ENCODE data around the gene TNIK. TPM values are rescaled to one million over a fixed set of nuclear protein-coding genes. Genes with fewer than 3 reads are reported as not detected.

Gene TNIK
- polyA plus RNA-seq, 1 donor: 40.3 TPM

DNA sequence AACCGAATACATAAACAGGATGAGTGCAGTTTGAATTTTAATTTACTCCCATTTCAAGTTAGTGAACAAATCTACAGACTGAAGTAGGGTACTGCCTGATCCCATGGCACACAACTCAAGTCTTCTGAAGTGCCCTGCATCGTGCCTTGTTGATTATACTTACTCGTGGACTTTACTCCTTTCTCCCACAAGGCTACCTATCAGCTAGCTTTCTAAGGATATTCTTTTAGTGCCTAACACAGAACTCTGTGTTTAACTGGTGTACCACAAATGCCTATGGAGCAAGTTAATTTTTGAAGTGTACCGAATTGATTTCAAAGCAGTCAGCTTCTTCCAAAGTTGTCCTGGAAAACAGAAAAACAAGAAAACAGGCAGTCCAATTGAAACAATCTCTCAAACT, 119.8 kb downstream of the TNIK start:
- no peak for DNase-seq (ENCODE audit: low read depth)

DNA sequence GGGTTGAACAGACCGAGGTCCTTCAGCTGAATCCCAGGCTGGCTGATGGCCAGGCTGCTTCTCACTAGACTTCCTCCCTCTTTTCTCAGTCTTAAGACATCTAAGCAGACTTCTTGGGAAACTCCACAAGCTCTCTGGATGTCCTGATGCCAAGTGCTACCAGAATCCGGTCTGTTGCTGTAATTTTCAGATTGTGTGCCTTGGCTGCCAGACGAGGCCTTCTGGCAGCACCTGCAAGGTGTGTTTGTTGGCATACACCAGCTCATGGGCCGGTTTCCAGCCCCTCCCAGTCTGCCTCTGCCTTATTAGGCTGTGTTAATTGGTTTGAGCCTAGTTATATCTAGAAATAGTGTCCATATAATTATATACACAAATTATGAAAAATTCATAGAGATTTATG, 120.6 kb downstream of the TNIK start:
- DNase-seq (ENCODE audit: low read depth): no peak

DNA sequence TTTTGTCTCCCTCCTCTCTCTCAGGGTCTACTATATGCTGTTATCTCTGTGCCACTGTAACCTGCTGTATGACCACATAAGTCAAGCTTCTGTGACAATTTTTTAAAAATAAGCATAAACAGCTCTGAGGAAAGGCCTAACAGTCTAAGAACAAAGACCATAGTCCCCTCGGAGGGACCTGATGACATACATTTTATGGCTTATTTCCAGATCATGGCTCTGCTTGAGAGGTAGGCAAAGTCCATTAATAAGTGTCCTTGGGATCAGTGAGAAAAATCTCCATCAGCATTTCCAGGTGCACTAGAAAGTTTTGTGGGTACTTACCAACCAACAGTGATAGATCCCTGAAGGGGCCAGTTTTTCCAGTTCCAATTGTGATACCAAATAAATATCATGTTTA, 123.8 kb downstream of the TNIK start:
- no peak for DNase-seq (ENCODE audit: low read depth)

DNA sequence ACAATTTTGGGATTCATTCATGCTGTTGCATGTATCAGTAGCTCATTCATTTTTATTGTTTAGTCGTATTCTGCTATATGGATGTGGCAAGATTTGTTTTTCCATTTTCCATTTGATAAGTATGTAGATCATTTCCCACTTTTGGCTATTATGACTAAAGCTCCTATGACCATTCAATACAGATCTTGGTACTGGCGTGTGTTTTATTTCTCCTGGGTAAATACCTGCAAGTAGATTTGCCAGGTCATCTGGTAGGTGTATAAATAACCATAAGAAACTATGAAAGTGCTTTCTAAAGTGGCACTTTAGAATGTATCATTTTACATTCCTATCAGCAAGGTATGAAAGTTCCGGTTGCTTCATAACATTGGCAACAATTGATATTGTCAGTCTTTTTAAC, 124.6 kb downstream of the TNIK start:
- DNase-seq (ENCODE audit: low read depth): no peak

DNA sequence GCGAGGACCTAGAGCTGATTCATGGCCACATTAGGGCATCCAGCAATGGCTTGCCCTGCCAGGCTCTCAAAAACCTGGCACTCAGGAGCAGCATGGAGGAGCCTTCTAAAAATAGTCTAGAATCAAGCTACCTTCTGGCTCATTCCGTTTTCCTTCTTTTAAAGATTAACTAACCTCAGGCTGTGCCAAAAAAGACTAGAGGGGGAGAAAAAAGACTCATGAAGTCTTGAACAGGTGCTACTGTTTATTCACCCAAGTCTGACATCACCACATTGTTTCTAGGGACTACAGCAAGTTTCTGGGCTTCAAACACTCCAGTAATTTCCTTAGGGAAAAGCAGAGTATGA, 125.8 kb downstream of the TNIK start:
- no peak for DNase-seq (ENCODE audit: low read depth)

DNA sequence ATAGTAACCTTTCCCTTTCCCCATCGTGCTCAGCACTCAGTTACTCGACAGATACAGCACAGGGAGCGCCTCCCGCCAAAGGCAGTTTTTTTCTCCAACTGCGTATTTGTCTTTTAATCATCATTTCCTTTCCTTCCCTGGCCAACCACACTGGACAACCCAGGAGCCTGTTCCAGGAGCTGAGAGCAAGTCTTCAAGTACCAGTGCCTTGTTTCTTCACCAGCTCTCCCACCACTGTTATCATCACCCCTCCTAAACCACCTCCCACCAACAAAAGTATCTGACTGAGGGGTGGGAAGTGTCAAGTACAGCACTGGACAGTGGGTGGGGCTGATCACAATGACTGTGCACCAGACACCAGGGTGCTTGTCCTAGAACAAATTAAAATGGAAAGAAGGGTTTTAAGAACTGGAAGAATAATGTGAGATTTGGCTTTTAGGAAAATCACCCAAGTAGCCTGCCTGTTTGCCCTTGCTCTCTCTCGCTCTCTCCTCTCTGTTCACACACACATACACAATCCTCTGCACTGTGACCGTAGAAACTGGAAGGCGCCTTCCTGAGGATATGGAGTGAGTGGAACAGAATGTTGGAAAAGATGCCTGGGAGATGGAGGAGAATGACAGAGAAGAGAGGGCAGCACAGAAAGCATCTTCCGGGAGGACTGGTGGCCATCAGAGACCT, 126.3 kb downstream of the TNIK start:
- no peak for DNase-seq (ENCODE audit: low read depth)

DNA sequence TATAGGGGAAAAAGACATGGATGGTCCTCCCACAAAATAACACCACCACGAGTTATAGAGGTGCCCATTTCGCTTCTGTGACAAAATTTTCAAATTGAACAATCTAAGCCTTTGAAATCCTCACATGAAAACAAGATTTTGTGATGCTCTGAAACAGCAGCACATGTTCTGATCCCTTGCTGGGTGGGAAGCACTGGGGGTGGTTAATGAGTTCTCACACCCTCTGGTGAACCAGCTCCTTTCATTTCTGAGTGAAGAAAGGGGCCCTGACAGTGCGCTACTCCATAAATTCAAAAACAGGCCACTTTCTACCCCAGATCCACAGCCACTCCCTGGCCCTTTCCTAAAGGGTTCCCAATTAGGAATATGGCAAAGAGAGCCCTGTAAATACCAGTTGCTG, 129.3 kb downstream of the TNIK start:
- DNase-seq (ENCODE audit: low read depth): no peak

DNA sequence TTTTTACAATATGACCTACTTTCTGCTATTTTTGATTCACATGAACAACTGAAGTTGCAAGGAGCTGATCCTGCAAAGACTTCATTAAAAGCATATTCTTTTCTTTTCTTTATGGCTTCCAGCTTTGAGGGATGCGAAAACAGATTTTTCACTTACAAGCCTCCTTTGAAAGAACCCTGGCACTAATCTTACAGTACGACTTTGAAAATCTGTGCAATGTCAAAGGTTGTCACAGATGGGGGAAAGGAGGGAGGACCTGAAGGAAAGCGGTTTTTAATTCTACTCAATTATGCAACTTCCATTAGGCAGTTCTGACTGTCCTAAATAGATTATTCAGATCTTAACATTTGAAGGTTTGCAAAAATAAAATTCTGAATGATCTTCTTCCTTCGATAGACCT, 130.5 kb downstream of the TNIK start:
- no peak for DNase-seq (ENCODE audit: low read depth)

DNA sequence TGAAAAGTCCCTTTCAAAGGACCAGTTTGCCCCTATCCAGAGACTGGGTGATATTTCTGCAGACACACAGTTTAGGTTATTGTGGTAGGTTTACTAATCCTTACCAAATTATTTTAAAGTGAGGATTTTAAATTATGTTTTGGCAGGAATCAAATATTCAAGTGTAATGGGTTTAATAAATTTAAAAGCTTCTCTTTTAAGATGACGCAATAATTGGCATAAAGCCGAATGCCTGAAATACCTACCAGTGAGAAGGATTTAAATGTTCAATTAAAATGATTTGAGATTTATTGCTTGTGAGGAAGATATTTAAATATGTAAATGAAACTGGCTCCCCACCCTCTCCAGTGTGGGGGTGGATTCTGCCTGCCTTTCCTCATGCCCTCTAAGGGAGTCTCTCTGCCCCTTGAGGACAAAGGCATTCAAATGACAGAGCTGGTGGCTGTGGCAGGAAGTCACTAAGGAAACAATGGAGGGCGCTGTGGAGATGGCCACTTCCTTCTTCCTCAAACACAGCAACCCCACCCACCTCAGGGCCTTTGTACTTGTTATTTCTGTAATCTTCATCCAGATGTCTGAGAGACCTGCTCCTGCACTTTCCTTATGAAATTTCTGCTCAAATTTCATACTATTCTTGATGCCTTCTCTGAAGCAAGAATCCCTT, 131.7 kb downstream of the TNIK start:
- DNase-seq (ENCODE audit: low read depth): no peak

DNA sequence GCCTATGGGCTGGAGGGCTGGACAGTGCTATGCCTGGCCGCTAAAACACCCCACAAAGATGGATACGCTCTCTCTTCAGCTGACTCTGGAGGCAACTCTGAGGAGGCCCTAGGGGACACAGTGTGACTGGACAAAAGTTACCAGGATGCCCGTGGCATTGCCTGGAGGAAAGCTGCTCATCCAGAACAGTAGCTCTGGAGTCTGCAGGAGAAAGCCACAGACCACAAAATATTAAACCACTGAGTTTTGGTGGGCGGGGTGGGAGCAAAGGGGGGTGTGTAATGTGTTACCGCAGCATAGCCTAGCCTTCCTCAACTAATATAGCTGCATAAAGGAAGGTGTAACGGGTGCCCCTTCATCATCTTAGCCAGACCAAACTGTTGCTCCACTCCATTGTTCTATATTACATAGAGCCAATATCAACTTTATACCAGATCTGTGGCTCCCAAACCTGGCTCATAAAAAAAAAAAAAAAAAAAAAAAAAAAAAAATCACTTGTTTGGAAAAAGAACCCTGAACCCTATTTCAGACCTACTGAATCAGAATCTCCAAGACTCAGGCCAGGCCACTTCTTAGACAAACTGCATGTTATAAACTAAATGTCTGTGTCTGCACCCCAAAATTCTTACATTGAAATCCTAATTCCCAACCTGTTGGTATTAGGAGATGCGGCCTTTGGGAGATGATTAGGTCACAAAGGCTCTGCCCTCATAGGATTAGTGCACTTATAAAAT, 132.6 kb downstream of the TNIK start:
- no peak for DNase-seq (ENCODE audit: low read depth)

DNA sequence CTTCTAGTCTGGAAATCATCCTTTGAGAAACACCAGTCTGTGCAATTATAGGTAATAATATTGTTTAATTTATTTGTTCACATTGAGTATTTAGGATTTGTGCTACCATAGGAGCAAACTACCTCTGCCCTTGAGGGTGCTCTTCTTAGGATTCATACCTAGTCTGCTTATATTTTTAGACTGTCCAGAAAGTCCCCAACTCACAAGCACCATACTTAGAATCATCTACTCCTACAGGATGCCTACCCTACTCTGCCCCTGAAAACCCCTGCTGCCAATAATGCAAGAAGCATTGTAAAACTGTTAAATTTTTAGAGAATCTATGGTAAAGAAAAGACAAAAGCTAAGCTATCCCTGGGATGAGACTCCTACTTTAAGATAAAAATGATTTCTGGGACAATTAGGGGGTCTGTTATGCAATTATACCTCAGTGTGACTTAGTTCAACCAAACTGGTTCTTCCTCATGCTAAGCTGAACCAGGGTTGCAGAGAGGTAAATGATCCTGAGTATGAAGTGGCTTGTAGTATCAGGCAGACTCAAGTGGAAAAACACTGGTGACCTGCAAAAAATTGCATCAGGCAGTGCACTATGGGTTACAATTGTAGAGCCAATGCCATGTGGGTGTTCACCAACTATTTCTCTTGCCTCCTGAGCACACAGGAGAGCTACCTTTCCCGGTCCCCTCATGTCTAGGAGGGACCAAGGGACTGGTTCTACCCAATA, 133.3 kb downstream of the TNIK start:
- no peak for DNase-seq (ENCODE audit: low read depth)

DNA sequence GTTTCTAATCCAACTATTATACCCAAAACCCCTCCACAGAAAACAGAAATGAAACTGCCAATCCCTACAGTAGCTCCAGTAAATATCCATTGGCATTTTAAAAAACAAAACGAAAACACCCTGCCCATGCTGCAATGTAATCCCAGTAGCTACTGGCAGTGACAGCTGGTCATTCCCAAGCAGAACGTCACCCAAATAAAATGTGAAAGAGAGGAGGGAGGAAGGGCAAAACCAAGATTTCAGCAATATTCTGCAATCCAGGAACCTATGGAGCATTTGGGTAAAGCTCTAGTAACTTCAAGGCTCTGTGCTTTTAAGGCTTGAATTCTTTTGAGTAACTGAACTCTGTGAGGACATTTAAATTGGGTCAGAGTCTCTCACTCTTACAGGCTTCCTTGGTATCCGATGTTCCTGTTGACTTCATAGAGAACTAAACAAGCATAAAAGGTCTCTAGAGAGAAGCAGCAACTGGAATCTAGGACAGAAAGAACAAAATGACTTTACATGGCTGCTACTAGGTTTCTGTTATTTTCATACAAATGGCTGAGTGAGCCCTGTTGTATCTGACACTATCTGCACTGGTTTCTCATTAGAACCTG, 136.2 kb downstream of the TNIK start:
- no peak for DNase-seq (ENCODE audit: low read depth)

DNA sequence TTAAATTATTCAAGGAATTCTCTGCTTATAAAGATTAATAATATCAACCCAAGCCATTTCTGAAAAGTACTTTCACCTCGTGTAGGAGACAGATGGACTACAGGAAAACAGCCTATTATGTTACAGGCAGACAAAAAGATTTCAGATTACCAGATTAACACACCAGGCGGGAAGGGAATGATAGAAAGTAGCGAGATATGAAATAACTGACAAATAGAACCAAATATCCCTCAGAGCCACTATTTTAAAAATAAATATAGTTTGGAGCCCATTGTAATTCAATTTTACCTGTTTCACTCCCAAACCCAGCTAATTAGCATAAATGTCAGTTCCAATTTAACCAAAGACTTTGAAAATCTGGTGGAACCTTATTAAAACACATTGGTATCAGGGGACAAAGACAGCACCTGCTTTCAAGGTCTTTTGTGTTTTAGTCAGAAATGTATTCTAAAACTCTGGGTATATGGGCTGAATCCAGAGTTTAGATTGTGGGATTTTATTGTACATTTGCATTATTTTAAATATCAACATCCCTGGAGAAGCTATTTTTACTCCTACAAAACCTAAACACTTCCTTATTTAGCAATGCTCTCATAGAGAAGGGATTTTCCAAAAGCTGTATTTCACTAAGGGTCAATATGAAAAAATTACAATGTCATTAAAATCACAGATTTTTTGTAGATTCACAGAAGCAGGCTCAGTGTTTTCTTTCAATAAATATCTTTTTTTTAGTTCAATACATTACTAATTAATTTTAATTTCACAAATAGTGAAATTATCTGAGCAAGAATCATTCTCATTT, 138.4 kb downstream of the TNIK start:
- DNase-seq (ENCODE audit: low read depth): no peak

DNA sequence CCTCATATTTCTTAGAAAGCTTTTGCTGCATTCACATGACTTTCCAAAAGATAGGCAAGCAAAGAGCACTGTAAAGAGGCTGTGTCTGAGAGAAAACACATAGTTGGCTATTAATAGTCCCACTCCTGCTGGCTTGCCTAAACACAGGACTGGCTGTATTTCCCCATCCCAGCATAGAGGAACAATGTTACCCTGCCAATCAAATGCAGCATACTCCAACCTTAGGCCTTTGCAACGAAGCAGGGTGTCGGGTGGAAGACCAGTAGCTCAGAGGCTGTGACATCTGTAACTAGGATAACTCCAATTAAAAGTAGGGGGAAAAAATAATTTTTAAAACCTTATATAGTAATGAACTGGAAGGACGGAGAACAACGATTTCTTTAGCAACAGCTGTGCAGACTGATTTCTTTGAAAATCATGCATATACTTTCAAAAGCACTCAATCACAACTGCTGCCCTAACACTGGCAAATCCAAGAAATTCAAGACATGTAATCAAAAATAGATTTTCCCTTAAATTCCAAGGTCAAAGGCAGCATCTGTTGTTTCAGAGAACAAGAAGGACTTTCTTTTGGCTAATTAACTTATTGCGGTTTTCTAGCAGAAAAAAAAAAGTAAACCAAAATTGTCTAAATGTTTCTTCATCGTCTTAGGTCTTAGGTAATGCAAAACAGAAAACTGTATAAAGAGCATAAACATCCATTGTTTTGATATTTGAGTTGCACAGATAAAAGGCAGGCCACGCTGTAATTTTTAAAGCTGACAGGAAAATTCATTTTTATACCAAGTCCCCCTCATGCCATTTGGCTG, 139.3 kb downstream of the TNIK start:
- DNase-seq (ENCODE audit: low read depth): no peak

DNA sequence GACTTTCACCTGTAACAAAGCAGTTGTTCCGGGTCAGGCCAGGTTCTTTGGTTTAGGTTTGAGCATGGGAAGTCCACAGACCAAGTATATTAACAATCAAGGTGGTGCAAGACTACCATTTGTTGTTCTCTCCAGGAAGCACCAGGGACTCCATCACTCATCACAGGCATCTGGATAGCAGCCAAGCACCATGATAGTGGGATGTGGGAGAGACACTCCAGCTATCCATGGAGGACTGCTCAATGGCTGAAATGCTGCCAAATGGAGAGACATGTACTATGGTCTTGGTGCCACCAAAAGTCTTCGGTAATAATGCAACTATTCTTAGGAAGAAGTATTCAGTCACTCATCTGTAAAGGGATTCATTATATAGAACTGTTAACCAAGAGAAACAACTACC, 143.0 kb downstream of the TNIK start:
- DNase-seq (ENCODE audit: low read depth): no peak

DNA sequence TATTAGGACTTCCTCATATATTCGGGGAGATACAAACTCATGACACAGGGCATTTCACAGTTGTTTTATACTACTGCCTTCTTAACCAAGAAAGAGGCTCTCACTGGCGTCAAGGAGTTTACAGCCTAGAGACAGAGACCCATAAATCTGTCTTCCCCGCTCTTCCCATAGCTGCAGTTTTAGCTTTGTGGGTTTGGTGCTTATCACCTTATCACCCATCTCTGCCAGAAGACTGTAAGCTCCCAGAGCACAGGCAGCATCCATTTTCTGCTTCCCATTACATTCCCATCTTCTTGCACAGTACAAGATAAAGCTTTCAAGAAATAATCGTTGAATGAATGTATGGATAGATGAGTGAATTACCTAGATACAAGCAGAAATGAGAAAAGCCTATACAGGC, 144.3 kb downstream of the TNIK start:
- no peak for DNase-seq (ENCODE audit: low read depth)

DNA sequence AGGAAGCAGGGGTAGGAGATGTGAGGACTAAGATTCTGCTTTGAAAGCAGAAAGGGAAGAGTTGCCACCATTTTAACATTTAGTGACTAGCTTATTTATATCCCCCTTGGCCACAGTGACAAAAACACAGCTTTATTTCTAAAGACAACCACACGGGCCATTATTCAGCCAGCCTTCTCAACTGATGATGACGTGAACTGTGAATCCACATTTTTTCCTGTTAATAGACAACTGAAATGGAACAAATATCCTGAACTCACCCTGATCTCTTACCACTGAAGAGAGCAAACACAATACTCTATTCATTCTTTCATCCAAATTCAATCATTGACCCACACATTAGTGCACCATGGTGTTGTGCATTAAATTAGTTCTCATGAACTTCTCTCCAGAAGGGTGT, 145.1 kb downstream of the TNIK start:
- no peak for DNase-seq (ENCODE audit: low read depth)

DNA sequence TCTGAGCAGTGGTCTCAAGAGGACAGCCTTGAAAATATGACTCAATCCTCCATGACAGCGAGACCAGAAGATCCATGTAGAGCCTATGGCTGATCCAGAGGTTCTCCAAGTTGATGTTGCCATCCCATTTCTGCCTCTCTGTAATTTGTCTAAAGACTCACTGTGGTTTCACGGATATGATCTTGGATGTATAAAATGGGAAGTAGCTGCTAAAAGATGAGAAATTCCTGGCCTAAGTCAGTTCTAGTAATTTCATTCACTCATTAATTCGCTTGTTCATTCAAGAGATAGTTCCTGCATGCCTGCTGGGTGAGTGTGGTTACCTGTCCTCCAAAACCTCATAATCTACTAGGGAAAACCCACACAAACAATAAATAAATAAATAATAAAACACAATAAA, 145.9 kb downstream of the TNIK start:
- DNase-seq (ENCODE audit: low read depth): no peak

DNA sequence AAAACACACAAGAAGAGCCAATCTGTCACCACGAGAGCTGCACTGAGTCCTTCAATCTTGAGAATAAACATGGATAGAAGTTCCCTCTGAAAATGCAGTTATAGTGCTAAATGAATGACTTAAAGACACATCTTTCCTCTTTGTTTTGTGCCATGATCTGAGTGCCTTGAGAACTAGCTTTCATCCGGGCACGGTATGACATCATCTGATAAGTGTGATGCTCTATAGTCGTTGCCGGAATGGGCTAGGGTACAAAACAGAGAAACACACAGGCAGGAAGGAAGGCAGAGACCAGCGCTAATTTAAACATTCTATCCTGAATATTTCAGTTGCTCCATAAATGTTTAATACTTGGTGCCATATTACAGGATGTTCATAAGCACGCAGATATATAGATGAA, 146.5 kb downstream of the TNIK start:
- no peak for DNase-seq (ENCODE audit: low read depth)

DNA sequence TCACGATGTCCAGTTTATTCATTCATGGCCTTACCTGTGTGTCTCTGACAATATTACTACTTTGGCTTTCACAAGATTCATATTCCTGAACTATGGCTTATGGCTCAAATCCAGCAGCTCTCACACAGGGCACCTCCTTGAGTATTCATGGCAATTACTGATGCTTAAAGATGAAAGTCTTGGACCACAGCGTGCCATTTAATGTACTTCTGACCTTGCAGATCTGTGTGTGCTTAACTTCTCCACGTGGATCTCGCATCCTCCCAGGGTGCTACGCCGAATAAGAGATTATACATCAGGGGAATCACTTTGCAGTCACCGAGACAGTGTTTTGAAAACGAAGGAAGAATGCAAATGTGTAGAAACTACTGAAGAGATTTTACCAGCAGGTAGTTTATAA, 147.5 kb downstream of the TNIK start:
- no peak for DNase-seq (ENCODE audit: low read depth)

DNA sequence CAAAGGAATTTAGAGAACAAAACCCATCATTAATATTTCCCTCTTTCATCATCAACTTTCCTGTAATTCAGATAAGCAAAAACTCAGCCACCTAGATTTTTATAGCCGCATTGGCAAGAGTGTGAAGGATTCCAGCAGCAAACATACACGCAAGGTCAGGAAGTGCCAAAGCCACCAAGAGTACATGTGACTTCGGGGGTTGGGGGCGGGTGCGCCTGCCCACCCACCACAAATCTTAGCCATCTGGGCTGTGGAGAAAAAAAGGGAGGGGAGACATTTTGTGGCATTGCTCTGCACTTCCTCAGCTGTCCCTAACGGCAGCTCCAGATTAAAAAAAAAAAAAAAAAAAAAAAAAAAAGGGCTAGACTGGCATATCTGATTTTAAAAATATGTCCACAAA, 148.4 kb downstream of the TNIK start:
- DNase-seq (ENCODE audit: low read depth): no peak

Data from forelimb muscle (tissue), 1 donor.